WI38 (cell line): Measurements from ENCODE around the gene MED13L.

ENCODE experiments used
- H3K4me3 ChIP-seq: 2 replicates; pipeline ENCODE4 v1.5.1; 2011; ENCODE audit warnings: low read depth, mild to moderate bottlenecking, control low read depth, low read length
- TF ChIP-seq, protein P1 (sequence below): IDR thresholded peaks from 2 replicates; pipeline ENCODE4 v1.5.1; 2012; ENCODE audit warnings: low read depth, mild to moderate bottlenecking, control low read depth, low read length

MED13L gene

DNA sequence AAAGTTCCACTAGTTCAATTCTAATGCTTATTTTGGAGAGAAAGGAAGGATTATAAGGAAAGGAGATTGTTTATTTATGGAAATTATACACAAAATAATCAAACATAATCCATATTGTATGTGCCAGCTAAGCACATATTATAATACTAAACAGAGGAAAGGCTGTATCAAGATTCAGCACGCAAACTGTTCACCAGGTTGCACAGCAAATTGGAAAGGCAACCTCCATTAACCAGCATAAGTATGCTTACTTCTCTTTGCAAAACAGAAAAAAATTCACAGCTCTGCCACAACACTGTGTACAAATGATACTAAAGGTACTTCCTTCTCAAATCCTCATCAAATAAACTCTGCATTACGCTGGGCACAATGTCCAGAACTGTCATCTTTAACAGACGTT is 146.3 kb downstream of the MED13L start:
- TF ChIP-seq, protein P1, sequence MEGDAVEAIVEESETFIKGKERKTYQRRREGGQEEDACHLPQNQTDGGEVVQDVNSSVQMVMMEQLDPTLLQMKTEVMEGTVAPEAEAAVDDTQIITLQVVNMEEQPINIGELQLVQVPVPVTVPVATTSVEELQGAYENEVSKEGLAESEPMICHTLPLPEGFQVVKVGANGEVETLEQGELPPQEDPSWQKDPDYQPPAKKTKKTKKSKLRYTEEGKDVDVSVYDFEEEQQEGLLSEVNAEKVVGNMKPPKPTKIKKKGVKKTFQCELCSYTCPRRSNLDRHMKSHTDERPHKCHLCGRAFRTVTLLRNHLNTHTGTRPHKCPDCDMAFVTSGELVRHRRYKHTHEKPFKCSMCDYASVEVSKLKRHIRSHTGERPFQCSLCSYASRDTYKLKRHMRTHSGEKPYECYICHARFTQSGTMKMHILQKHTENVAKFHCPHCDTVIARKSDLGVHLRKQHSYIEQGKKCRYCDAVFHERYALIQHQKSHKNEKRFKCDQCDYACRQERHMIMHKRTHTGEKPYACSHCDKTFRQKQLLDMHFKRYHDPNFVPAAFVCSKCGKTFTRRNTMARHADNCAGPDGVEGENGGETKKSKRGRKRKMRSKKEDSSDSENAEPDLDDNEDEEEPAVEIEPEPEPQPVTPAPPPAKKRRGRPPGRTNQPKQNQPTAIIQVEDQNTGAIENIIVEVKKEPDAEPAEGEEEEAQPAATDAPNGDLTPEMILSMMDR, result no peak
- no peak overlapping the region for H3K4me3 ChIP-seq

- TF ChIP-seq, protein P1, result no peak
- H3K4me3 ChIP-seq, result no peak overlapping the region
These were observed 147.1 kb downstream of the MED13L start for GRCh38 chr12:116130431-116130830.

DNA sequence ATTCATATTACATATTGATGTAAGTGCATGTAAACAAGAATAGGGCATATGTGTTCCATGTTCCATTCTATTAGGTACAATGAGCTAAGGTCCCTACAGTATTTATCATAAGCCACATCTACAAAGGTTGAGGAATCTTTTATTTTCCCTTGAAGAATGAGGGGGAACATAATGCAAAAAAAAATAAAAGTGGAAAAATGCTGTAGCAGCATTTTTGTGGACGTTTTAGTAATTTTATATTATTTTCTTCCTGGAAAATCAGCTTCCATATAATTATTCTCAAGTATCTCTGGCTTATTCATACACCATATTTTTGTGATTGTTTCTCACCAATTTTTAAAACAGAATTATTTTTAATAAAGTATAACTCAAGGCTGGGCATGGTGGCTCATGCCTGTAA is 148.7 kb downstream of the MED13L start:
- no peak overlapping the region for H3K4me3 ChIP-seq
- TF ChIP-seq, protein P1, result no peak

DNA sequence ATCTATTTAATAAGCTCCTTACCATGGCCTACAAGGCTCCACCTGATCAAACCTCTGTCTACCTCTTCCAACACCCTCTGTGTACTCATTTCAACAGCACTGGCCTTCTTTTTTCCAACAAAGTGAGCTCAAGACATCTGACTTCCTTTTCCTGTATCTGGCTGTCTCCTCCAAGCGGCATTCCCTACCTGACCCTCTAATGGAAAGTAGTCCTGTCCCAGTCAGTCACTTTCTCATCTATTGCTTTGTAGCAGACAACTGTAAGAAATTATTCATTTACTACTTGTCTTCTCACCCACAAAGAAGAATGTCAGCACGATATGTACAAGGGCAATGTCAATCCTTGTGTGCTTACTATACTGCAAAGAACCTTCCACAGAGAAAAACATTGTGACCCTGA is 149.6 kb downstream of the MED13L start:
- no peak overlapping the region for H3K4me3 ChIP-seq
- TF ChIP-seq, protein P1, result no peak

- no peak overlapping the region for H3K4me3 ChIP-seq
- TF ChIP-seq, protein P1, result no peak
These were observed 150.9 kb downstream of the MED13L start for GRCh38 chr12:116126610-116127009.

- no peak overlapping the region for H3K4me3 ChIP-seq
- TF ChIP-seq, protein P1, result no peak
These were observed 151.4 kb downstream of the MED13L start for GRCh38 chr12:116125956-116126566.

DNA sequence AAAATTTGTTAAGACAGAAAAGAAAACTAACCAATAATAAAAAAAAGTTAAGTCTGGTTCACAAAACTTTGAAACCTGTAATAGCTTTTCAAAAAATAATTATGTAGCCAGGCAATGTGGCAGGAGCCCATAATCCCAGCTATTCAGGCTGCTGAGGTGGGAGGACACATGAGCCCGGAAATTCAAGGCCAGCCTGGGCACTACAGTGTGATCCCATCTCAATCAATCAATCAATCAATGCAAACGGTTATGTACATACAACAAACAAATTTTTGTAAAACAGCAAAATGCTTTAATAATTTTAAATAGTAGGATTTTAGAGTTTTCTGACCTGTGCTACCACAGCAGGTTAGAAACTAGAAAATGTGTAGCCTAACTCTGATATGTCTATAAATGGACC is 152.4 kb downstream of the MED13L start:
- TF ChIP-seq, protein P1, result no peak
- no peak overlapping the region for H3K4me3 ChIP-seq
